ENCODE measurements around the gene EPHA2.

The EPHA2 gene

GRCh38 chr1:16180291-16180824, 24.5 kb upstream of the EPHA2 start:
- no peak overlapping the region for H3K9ac ChIP-seq (ENCODE audit: low read length)
- no peak overlapping the region for H3K4me2 ChIP-seq (ENCODE audit: low read depth, low read length, poor library complexity, severe bottlenecking)
- H3F3A ChIP-seq (ENCODE audit: insufficient read depth): no peaks in the 10 kb centered on the region

DNA sequence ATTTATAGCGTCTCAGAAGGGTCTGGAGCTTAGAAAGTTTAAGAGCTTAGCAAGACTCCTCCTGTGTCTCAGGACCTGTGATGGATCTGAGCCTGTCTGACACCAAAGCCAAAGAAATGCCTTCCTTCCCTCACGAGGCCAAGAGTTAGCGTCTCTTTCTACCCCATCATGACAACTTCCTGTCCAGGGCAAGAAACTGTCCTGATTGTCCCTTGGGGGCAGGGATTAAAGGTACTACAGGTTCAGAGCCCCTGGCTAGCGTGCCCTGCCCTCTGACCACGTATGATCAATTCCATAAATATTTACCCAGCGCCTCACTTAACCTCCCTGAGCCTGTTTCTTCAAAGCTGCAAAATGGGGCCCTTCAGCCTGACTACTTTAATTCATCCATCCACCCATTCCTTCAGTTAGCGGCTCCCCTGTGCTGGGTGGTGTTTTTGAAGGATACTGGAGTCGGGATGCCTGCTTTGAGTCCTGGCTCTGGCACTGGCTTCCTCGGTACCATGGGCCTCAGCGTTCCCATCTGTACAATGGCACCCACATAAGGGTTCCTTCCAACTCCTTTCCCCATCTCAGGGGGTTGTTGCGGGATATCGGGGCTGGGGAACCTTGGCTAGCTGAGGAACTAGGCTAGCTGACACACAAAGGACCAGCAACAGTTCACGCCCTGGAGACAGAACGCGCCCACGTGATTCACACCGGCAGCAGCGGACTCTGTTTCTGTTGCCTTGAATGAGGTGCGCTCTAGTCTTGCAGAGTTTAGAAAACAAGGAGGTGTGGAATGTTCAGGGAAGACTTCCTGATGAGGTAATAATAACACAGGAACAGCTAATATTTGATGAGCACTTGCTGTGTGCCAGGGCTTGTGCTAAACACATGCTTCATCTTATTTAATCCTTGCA, 23.0 kb upstream of the EPHA2 start:
- Histone ChIP-seq H4K20me1 (ENCODE audit: low read depth, low read length) (no peaks in the 10 kb centered on the region), H3F3A (ENCODE audit: insufficient read depth) (no peaks in the 10 kb centered on the region), H3K9me2 (replicated peaks; ENCODE audit: insufficient read depth, low read length) (no peaks in the 10 kb centered on the region), H3K27me3 (ENCODE audit: low read length) (no peaks in the 10 kb centered on the region), H3K9ac (ENCODE audit: low read length) (no peak overlapping the region), H3K27ac (ENCODE audit: low read depth, low read length) (no peak overlapping the region), H2AFZ (ENCODE audit: low read depth, low read length, severe bottlenecking) (no peak overlapping the region), H3K9me3 (ENCODE audit: insufficient read depth, low read length) (no peaks in the 10 kb centered on the region), H3K4me2 (ENCODE audit: low read depth, low read length, poor library complexity, severe bottlenecking) (no peak overlapping the region), H3K4me3 (ENCODE audit: insufficient read depth, low read length, poor library complexity, severe bottlenecking) (no peak overlapping the region), H3K79me2 (ENCODE audit: insufficient read depth, low read length) (no peaks in the 10 kb centered on the region), H3K36me3 (ENCODE audit: low read length) (no peaks in the 10 kb centered on the region)
- TF ChIP-seq, protein P1, sequence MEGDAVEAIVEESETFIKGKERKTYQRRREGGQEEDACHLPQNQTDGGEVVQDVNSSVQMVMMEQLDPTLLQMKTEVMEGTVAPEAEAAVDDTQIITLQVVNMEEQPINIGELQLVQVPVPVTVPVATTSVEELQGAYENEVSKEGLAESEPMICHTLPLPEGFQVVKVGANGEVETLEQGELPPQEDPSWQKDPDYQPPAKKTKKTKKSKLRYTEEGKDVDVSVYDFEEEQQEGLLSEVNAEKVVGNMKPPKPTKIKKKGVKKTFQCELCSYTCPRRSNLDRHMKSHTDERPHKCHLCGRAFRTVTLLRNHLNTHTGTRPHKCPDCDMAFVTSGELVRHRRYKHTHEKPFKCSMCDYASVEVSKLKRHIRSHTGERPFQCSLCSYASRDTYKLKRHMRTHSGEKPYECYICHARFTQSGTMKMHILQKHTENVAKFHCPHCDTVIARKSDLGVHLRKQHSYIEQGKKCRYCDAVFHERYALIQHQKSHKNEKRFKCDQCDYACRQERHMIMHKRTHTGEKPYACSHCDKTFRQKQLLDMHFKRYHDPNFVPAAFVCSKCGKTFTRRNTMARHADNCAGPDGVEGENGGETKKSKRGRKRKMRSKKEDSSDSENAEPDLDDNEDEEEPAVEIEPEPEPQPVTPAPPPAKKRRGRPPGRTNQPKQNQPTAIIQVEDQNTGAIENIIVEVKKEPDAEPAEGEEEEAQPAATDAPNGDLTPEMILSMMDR (IDR thresholded peaks at IDR 0.05; ENCODE audit: insufficient read depth, low read length, poor library complexity, severe bottlenecking): no peak
- TF ChIP-seq EZH2phosphoT487 (conservative IDR thresholded peaks at IDR 0.05; ENCODE audit: low read length): no peak

More at GRCh38 chr1:16180291-16180824, 24.5 kb upstream of the EPHA2 start:
- Histone ChIP-seq H3K27ac (ENCODE audit: low read depth, low read length) (no peak overlapping the region), H3K9me3 (ENCODE audit: insufficient read depth, low read length) (no peaks in the 10 kb centered on the region), H4K20me1 (ENCODE audit: low read depth, low read length) (no peaks in the 10 kb centered on the region), H3K79me2 (ENCODE audit: insufficient read depth, low read length) (no peaks in the 10 kb centered on the region), H3K9me2 (replicated peaks; ENCODE audit: insufficient read depth, low read length) (no peaks in the 10 kb centered on the region), H3K27me3 (ENCODE audit: low read length) (no peaks in the 10 kb centered on the region), H3K36me3 (ENCODE audit: low read length) (no peaks in the 10 kb centered on the region), H3K4me3 (ENCODE audit: insufficient read depth, low read length, poor library complexity, severe bottlenecking) (no peak overlapping the region), H2AFZ (ENCODE audit: low read depth, low read length, severe bottlenecking) (no peak overlapping the region)
- no peak for TF ChIP-seq EZH2phosphoT487 (conservative IDR thresholded peaks at IDR 0.05; ENCODE audit: low read length)
- TF ChIP-seq, protein P1 (IDR thresholded peaks at IDR 0.05; ENCODE audit: insufficient read depth, low read length, poor library complexity, severe bottlenecking): no peak

- no peaks in the 10 kb centered on the region for H4K20me1 ChIP-seq (ENCODE audit: low read depth, low read length)
- H3K79me2 ChIP-seq (ENCODE audit: insufficient read depth, low read length): no peaks in the 10 kb centered on the region
- H3K27ac ChIP-seq (ENCODE audit: low read depth, low read length): no peak overlapping the region
- H3K4me3 ChIP-seq (ENCODE audit: insufficient read depth, low read length, poor library complexity, severe bottlenecking): no peak overlapping the region
- TF ChIP-seq EZH2phosphoT487 (conservative IDR thresholded peaks at IDR 0.05; ENCODE audit: low read length): no peak
- no peak overlapping the region for H2AFZ ChIP-seq (ENCODE audit: low read depth, low read length, severe bottlenecking)
- H3F3A ChIP-seq (ENCODE audit: insufficient read depth): no peaks in the 10 kb centered on the region
- H3K9me2 ChIP-seq (replicated peaks; ENCODE audit: insufficient read depth, low read length): no peaks in the 10 kb centered on the region
- H3K27me3 ChIP-seq (ENCODE audit: low read length): no peaks in the 10 kb centered on the region
- no peak overlapping the region for H3K4me2 ChIP-seq (ENCODE audit: low read depth, low read length, poor library complexity, severe bottlenecking)
- no peak overlapping the region for H3K9ac ChIP-seq (ENCODE audit: low read length)
- H3K36me3 ChIP-seq (ENCODE audit: low read length): no peaks in the 10 kb centered on the region
- H3K9me3 ChIP-seq (ENCODE audit: insufficient read depth, low read length): no peaks in the 10 kb centered on the region
Observed at GRCh38 chr1:16177306-16177705, 21.4 kb upstream of the EPHA2 start.

DNA sequence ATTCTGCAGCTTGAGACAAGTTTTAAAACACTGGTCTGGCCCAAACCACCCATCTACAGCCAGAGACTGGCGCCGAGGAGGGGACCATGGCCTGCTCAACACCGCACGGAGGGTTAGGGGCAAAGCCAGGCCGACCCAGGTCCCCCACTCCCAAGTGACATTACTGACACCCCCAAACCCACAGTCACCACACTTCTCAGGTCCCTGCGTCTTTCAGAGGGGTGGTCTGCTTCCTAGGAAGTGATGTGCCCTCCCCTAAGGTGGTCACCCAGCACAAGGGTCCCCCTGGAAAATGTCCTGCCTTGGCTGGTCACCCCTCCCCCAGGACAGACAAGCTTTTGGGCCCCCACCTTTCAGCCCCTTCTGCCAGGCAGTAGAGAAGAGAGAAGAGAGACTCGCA, 20.8 kb upstream of the EPHA2 start:
- Histone ChIP-seq H3K27ac (ENCODE audit: low read depth, low read length) (no peak overlapping the region), H3K36me3 (ENCODE audit: low read length) (no peaks in the 10 kb centered on the region), H3K9me2 (replicated peaks; ENCODE audit: insufficient read depth, low read length) (no peaks in the 10 kb centered on the region), H4K20me1 (ENCODE audit: low read depth, low read length) (no peaks in the 10 kb centered on the region), H3K4me2 (ENCODE audit: low read depth, low read length, poor library complexity, severe bottlenecking) (no peak overlapping the region), H3K79me2 (ENCODE audit: insufficient read depth, low read length) (no peaks in the 10 kb centered on the region), H3K27me3 (ENCODE audit: low read length) (no peaks in the 10 kb centered on the region), H2AFZ (ENCODE audit: low read depth, low read length, severe bottlenecking) (no peak overlapping the region), H3K4me3 (ENCODE audit: insufficient read depth, low read length, poor library complexity, severe bottlenecking) (no peak overlapping the region), H3F3A (ENCODE audit: insufficient read depth) (no peaks in the 10 kb centered on the region), H3K9me3 (ENCODE audit: insufficient read depth, low read length) (no peaks in the 10 kb centered on the region), H3K9ac (ENCODE audit: low read length) (no peak overlapping the region)
- no peak for TF ChIP-seq EZH2phosphoT487 (conservative IDR thresholded peaks at IDR 0.05; ENCODE audit: low read length)
- TF ChIP-seq, protein P1 (IDR thresholded peaks at IDR 0.05; ENCODE audit: insufficient read depth, low read length, poor library complexity, severe bottlenecking): no peak
